Measurements from ENCODE around the gene LYPD4. TPM values are rescaled to one million over a fixed set of nuclear protein-coding genes. Genes with fewer than 3 reads are reported as not detected.
A peak's percentile ranks its signal among the peaks of the same experiment; 100 is the strongest.
"Not testable (repeated sequence)": the region's sequence is repeated elsewhere in the genome, so short reads cannot be mapped to it uniquely, and the experiment has no call there.

Gene LYPD4
- total and polyA plus RNA-seq, 8 donors, result not detected

- DNase-seq, result peak; percentile 61 to 71
- Histone ChIP-seq H3K27ac (no peak overlapping the region), H3K4me1 (peaks cover 0 to 10% (median 5%) of the 10 kb centered on the region in 4 donors)
These were observed 51.7 kb downstream of the LYPD4 start for GRCh38 chr19:41792513-41793413.

GRCh38 chr19:41789053-41789452 is 55.4 kb downstream of the LYPD4 start:
- peaks cover 11 to 27% (median 21%) of the 10 kb centered on the region in 4 donors for H3K4me1 ChIP-seq
- DNase-seq; H3K9me3 ChIP-seq; H3K36me3 ChIP-seq; intact Hi-C loops (cut with DNase I; ENCODE audit: low total_unique reads); H3K4me3 ChIP-seq: not testable (repeated sequence)
- peaks cover 0 to 61% (median 9%) of the 10 kb centered on the region in 3 donors for H3K27me3 ChIP-seq
- WGBS, 5 donors, result 31 to 60% (median 44%) methylated on average over 3 to 4 of the region's 5 CpGs; no CpG with 5 or more reads in 1 of the 5 donors
- peak overlapping the region in 1 of 5 donors; percentile 5 for H3K27ac ChIP-seq

More at GRCh38 chr19:41792513-41793413, 51.7 kb downstream of the LYPD4 start:
- intact Hi-C loops (cut with DNase I; ENCODE audit: low total_unique reads), result no loop called here
- WGBS, 5 donors, result 16 to 19% (median 18%) methylated on average over 22 of the region's 22 CpGs
- Histone ChIP-seq H3K27me3 (peaks cover 0 to 47% (median 0%) of the 10 kb centered on the region in 3 donors), H3K36me3 (no peaks in the 10 kb centered on the region), H3K4me3 (no peak overlapping the region), H3K9me3 (no peaks in the 10 kb centered on the region)
- TF ChIP-seq POLR2A (IDR thresholded peaks at IDR 0.05), result no peak
- no peak for TF ChIP-seq EP300 (IDR thresholded peaks at IDR 0.05)
- no peak for TF ChIP-seq POLR2AphosphoS5 (IDR thresholded peaks at IDR 0.05)
- peak in 5 of 7 experiments; percentile 43 to 56 (median 50) for TF ChIP-seq CTCF (IDR thresholded peaks at IDR 0.05)

- H3K9me3 ChIP-seq; H3K27ac ChIP-seq; H3K36me3 ChIP-seq; H3K4me3 ChIP-seq; DNase-seq; intact Hi-C loops (cut with DNase I; ENCODE audit: low total_unique reads): not testable (repeated sequence)
- Histone ChIP-seq H3K27me3 (peaks cover 0 to 60% (median 9%) of the 10 kb centered on the region in 3 donors), H3K4me1 (peaks cover 11 to 27% (median 21%) of the 10 kb centered on the region in 4 donors)
- WGBS, 5 donors, result no CpG with 5 or more reads among the region's 1 CpG
These were observed 56.0 kb downstream of the LYPD4 start for GRCh38 chr19:41788518-41788917.

Small RNAs within 50 kb of the gene (small RNA-seq; reads per million reads assigned to genes)
- 0 reads per million in 4 donors for gene MIR6797

Other genes with a start within 250 kb of the LYPD4 start
- 1 to 10 TPM in 2 of 5 donors, not detected in 3; 1.8 to 8.3 TPM for gene CEACAM4, start 217.6 kb downstream of the LYPD4 start, total RNA-seq
- under 1 TPM in 2 of 3 donors, not detected in 1; 0.63 to 0.92 TPM for gene CEACAM4, start 217.6 kb downstream of the LYPD4 start, polyA plus RNA-seq
- gene CEACAM7, start 156.4 kb downstream of the LYPD4 start, total RNA-seq, result 1 to 10 TPM in 1 of 5 donors, not detected in 4; 1.3 TPM
- 1 to 10 TPM in 1 of 3 donors, not detected in 2; 6.2 TPM for gene CEACAM7, start 156.4 kb downstream of the LYPD4 start, polyA plus RNA-seq
- 100 to 1,000 TPM in 2 of 5 donors, 10 to 100 TPM in 1, 1 to 10 TPM in 1, under 1 TPM in 1; 0.72 to 118 (median 22.9) TPM for gene CEACAM5, start 136.1 kb downstream of the LYPD4 start, total RNA-seq
- 10 to 100 TPM in 2 of 3 donors, 1 to 10 TPM in 1; 4.4 to 27.6 (median 18.2) TPM for gene CEACAM5, start 136.1 kb downstream of the LYPD4 start, polyA plus RNA-seq
- gene CEACAM6, start 89.2 kb downstream of the LYPD4 start, total RNA-seq, result 10 to 100 TPM in 2 of 5 donors, 1 to 10 TPM in 1, not detected in 2; 5.5 to 16.2 (median 14.7) TPM
- 10 to 100 TPM in 1 of 3 donors, 1 to 10 TPM in 2; 1.7 to 29.6 (median 7.8) TPM for gene CEACAM6, start 89.2 kb downstream of the LYPD4 start, polyA plus RNA-seq
- not detected for gene CEACAM3, start 48.1 kb downstream of the LYPD4 start, total RNA-seq
- gene CEACAM3, start 48.1 kb downstream of the LYPD4 start, polyA plus RNA-seq, result under 1 TPM in 2 of 3 donors, not detected in 1; 0.13 to 0.31 TPM
- gene DMRTC2, start 359 bp upstream of the LYPD4 start, total RNA-seq, result not detected
- not detected for gene DMRTC2, start 359 bp upstream of the LYPD4 start, polyA plus RNA-seq
- gene RPS19, start 15.6 kb upstream of the LYPD4 start, total RNA-seq, result 1,000 to 10,000 TPM in 3 of 5 donors, 100 to 1,000 TPM in 2; 394 to 1,489 (median 1,008) TPM
- gene RPS19, start 15.6 kb upstream of the LYPD4 start, polyA plus RNA-seq, result 1,000 to 10,000 TPM; 2,818 to 4,242 (median 2,979) TPM
- 1 to 10 TPM in 2 of 5 donors, not detected in 3; 2.4 to 3.5 TPM for gene CD79A, start 32.6 kb upstream of the LYPD4 start, total RNA-seq
- gene CD79A, start 32.6 kb upstream of the LYPD4 start, polyA plus RNA-seq, result 10 to 100 TPM in 1 of 3 donors, 1 to 10 TPM in 2; 1.5 to 18.7 (median 3.2) TPM
- 100 to 1,000 TPM in 4 of 5 donors, 10 to 100 TPM in 1; 40.8 to 329 (median 224) TPM for gene ARHGEF1, start 38.5 kb upstream of the LYPD4 start, total RNA-seq
- gene ARHGEF1, start 38.5 kb upstream of the LYPD4 start, polyA plus RNA-seq, result 100 to 1,000 TPM in 2 of 3 donors, 10 to 100 TPM in 1; 62.0 to 109 (median 106) TPM
- gene ERFL, start 83.8 kb upstream of the LYPD4 start, total RNA-seq, result not detected
- under 1 TPM in 1 of 3 donors, not detected in 2; 0.25 TPM for gene ERFL, start 83.8 kb upstream of the LYPD4 start, polyA plus RNA-seq
- gene RABAC1, start 114.6 kb upstream of the LYPD4 start, total RNA-seq, result 100 to 1,000 TPM in 3 of 5 donors, 10 to 100 TPM in 2; 44.6 to 499 (median 114) TPM
- 100 to 1,000 TPM; 127 to 181 (median 170) TPM for gene RABAC1, start 114.6 kb upstream of the LYPD4 start, polyA plus RNA-seq
- under 1 TPM in 1 of 5 donors, not detected in 4; 0.29 TPM for gene ATP1A3, start 149.5 kb upstream of the LYPD4 start, total RNA-seq
- gene ATP1A3, start 149.5 kb upstream of the LYPD4 start, polyA plus RNA-seq, result under 1 TPM in 2 of 3 donors, not detected in 1; 0.12 to 0.45 TPM
- gene GRIK5, start 225.5 kb upstream of the LYPD4 start, total RNA-seq, result 10 to 100 TPM in 2 of 5 donors, 1 to 10 TPM in 3; 2.2 to 74.1 (median 8.3) TPM
- 1 to 10 TPM in 2 of 3 donors, under 1 TPM in 1; 0.92 to 3.1 (median 1.1) TPM for gene GRIK5, start 225.5 kb upstream of the LYPD4 start, polyA plus RNA-seq
- gene ZNF574, start 231.5 kb upstream of the LYPD4 start, total RNA-seq, result 10 to 100 TPM in 2 of 5 donors, 1 to 10 TPM in 3; 4.6 to 17.0 (median 8.8) TPM
- 1 to 10 TPM; 5.5 to 5.7 (median 5.5) TPM for gene ZNF574, start 231.5 kb upstream of the LYPD4 start, polyA plus RNA-seq